A549 (cell line): ENCODE measurements around the gene SKIDA1.

Experiments
- BHLHE40 ChIP-seq: IDR thresholded peaks from 2 replicates; pipeline ENCODE4 v1.6.1; 2012; ENCODE audit warnings: low read depth, low read length, inconsistent platforms
- CHD2 ChIP-seq: fragments of 150-350 bp; IDR thresholded peaks from 2 replicates; pipeline ENCODE4 v1.6.1; 2014; ENCODE audit warnings: low read length; ENCODE audit not compliant: partially characterized antibody
- MYC ChIP-seq: IDR thresholded peaks from 2 replicates; pipeline ENCODE4 v1.6.1; 2012; ENCODE audit warnings: mild to moderate bottlenecking, inconsistent platforms, low read length, improper control_type of control experiment, borderline replicate concordance
- POLR2A ChIP-seq: IDR thresholded peaks from 2 replicates; pipeline ENCODE4 v1.6.1; 2012; ENCODE audit warnings: mild to moderate bottlenecking, low read length
- POLR2AphosphoS2 ChIP-seq: conservative IDR thresholded peaks from 2 replicates; pipeline ENCODE4 v1.6.1; 2012; ENCODE audit warnings: low read length, improper control_type of control experiment, inconsistent platforms
- TF ChIP-seq, protein P1 (sequence below): fragments of >200 bp; sonication (Bioruptor Twin); formaldehyde crosslinking; IDR thresholded peaks from 3 replicates; pipeline ENCODE4 v1.5.1; 2016
- TF ChIP-seq, protein P2 (sequence below): fragments of 250-450 bp; sonication (Bioruptor Pico); IDR thresholded peaks from 2 replicates; pipeline ENCODE4 v1.5.0; 2021; ENCODE audit warnings: mild to moderate bottlenecking, moderate library complexity, borderline replicate concordance

DNA sequence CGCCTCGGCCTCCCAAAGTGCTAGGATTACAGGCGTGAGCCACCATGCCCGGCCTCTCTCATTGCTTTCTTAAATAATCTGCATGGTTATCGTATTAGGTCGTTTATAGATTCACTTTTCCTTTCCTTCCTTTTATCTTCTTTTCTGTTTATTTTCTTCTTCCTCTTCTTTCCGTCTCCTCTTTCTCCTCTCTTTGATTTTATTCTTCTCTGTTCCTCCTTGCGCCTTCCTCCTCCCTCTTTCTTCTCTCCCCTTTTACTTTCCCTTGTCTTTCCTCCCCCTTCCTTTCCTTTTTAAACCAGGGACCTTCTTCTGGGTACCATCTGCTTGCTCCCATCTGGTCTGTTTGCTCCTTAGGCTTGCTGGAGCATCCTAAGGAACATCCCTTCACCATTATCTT lies 27.2 kb upstream of the SKIDA1 start:
- TF ChIP-seq POLR2AphosphoS2 (no peak), MYC (no peak), BHLHE40 (no peak), CHD2 (no peak), POLR2A (no peak)
- TF ChIP-seq, protein P1, sequence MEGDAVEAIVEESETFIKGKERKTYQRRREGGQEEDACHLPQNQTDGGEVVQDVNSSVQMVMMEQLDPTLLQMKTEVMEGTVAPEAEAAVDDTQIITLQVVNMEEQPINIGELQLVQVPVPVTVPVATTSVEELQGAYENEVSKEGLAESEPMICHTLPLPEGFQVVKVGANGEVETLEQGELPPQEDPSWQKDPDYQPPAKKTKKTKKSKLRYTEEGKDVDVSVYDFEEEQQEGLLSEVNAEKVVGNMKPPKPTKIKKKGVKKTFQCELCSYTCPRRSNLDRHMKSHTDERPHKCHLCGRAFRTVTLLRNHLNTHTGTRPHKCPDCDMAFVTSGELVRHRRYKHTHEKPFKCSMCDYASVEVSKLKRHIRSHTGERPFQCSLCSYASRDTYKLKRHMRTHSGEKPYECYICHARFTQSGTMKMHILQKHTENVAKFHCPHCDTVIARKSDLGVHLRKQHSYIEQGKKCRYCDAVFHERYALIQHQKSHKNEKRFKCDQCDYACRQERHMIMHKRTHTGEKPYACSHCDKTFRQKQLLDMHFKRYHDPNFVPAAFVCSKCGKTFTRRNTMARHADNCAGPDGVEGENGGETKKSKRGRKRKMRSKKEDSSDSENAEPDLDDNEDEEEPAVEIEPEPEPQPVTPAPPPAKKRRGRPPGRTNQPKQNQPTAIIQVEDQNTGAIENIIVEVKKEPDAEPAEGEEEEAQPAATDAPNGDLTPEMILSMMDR = no peak
- TF ChIP-seq, protein P2, sequence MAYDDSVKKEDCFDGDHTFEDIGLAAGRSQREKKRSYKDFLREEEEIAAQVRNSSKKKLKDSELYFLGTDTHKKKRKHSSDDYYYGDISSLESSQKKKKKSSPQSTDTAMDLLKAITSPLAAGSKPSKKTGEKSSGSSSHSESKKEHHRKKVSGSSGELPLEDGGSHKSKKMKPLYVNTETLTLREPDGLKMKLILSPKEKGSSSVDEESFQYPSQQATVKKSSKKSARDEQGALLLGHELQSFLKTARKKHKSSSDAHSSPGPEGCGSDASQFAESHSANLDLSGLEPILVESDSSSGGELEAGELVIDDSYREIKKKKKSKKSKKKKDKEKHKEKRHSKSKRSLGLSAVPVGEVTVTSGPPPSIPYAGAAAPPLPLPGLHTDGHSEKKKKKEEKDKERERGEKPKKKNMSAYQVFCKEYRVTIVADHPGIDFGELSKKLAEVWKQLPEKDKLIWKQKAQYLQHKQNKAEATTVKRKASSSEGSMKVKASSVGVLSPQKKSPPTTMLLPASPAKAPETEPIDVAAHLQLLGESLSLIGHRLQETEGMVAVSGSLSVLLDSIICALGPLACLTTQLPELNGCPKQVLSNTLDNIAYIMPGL (CRISPR knock-in tag) = no peak
